Neutrophil (primary cell): ENCODE results near the gene LRRC23.

Experiments
- H3K27ac ChIP-seq: fragments of 200-600 bp; sonication (generic); 2 replicates; pipeline ENCODE4 v1.5.1; 2016; ENCODE audit warnings: mild to moderate bottlenecking, moderate library complexity
- H3K27me3 ChIP-seq: fragments of 200-600 bp; sonication (generic); 2 replicates; pipeline ENCODE4 v1.6.0; 2016; ENCODE audit warnings: mild to moderate bottlenecking
- H3K36me3 ChIP-seq: fragments of 200-600 bp; sonication (generic); 2 replicates; pipeline ENCODE4 v1.5.1; 2017
- H3K4me1 ChIP-seq, 2 experiments: fragments of 200-600 bp in 1 of 2; sonication (generic) in 1 of 2; 1 replicate in 1 of 2; 2 replicates in 1 of 2; pipeline versions ENCODE4 v1.5.1 to v1.6.1; 2013 to 2016; ENCODE audit warnings: low read depth in 1 of 2, low read length in 1 of 2, mild to moderate bottlenecking in 1 of 2, moderate library complexity in 1 of 2; ENCODE audit not compliant: control insufficient read depth in 1 of 2, insufficient read depth in 1 of 2
- H3K4me3 ChIP-seq, 2 experiments: fragments of 200-600 bp in 1 of 2; sonication (generic) in 1 of 2; 1 replicate in 1 of 2; 2 replicates in 1 of 2; pipeline ENCODE4 v1.5.1; 2013 to 2016; ENCODE audit warnings: low read depth in 1 of 2, low read length in 1 of 2, mild to moderate bottlenecking in 1 of 2, moderate library complexity in 1 of 2
- H3K9me3 ChIP-seq: fragments of 200-600 bp; sonication (generic); 2 replicates; pipeline ENCODE4 v1.5.1; 2016
- CTCF ChIP-seq: fragments of 200-600 bp; sonication (generic); IDR thresholded peaks from 2 replicates; pipeline ENCODE4 v1.5.1; 2016; ENCODE audit warnings: antibody characterized with exemption

LRRC23 gene

GRCh38 chr12:6946920-6947374 is 42.3 kb downstream of the LRRC23 start:
- H3K27me3 ChIP-seq = no peaks in the 10 kb centered on the region
- H3K4me3 ChIP-seq = peak overlapping the region; percentile 68 to 69
- peaks cover 78 to 81% of the 10 kb centered on the region in 2 experiments for H3K4me1 ChIP-seq
- H3K36me3 ChIP-seq = peaks cover 3% of the 10 kb centered on the region
- no peaks in the 10 kb centered on the region for H3K9me3 ChIP-seq
- peak overlapping the region; percentile 93 for H3K27ac ChIP-seq
- no peak for TF ChIP-seq CTCF

- peak overlapping the region in 1 of 2 experiments; percentile 69 for H3K4me3 ChIP-seq
- peaks cover 78 to 83% of the 10 kb centered on the region in 2 experiments for H3K4me1 ChIP-seq
- H3K9me3 ChIP-seq = no peaks in the 10 kb centered on the region
- peaks cover 10% of the 10 kb centered on the region for H3K36me3 ChIP-seq
- H3K27me3 ChIP-seq = no peaks in the 10 kb centered on the region
- peak overlapping the region; percentile 93 for H3K27ac ChIP-seq
- TF ChIP-seq CTCF = no peak
These were observed 43.0 kb downstream of the LRRC23 start for GRCh38 chr12:6947615-6948014.

- Histone ChIP-seq H3K27ac (peak overlapping the region; percentile 99), H3K27me3 (no peaks in the 10 kb centered on the region), H3K4me3 (no peak overlapping the region), H3K4me1 (peaks cover 66 to 85% of the 10 kb centered on the region in 2 experiments), H3K9me3 (no peaks in the 10 kb centered on the region), H3K36me3 (peaks cover 17% of the 10 kb centered on the region)
- peak; percentile 38 for TF ChIP-seq CTCF
These were observed 44.4 kb downstream of the LRRC23 start for GRCh38 chr12:6948873-6949594.

GRCh38 chr12:6950401-6950801 is 45.8 kb downstream of the LRRC23 start:
- Histone ChIP-seq H3K9me3 (no peaks in the 10 kb centered on the region), H3K4me1 (peaks cover 66 to 85% of the 10 kb centered on the region in 2 experiments), H3K27ac (peak overlapping the region; percentile 99), H3K36me3 (peaks cover 31% of the 10 kb centered on the region), H3K27me3 (no peaks in the 10 kb centered on the region), H3K4me3 (peak overlapping the region; percentile 88 to 97)
- peak; percentile 58 for TF ChIP-seq CTCF

- Histone ChIP-seq H3K4me1 (peaks cover 66 to 85% of the 10 kb centered on the region in 2 experiments), H3K9me3 (no peaks in the 10 kb centered on the region), H3K27ac (peak within 1 kb of the TSS; percentile 99), H3K4me3 (peak within 1 kb of the TSS; percentile 88 to 97), H3K36me3 (peaks cover 36% of the 10 kb centered on the region), H3K27me3 (no peaks in the 10 kb centered on the region)
- TF ChIP-seq CTCF = peak; percentile 51
These were observed 46.4 kb downstream of the LRRC23 start, which contains the start of gene PTPN6 for GRCh38 chr12:6950811-6951540. PTPN6 (plus strand) TSS chr12:6951356; CDS start chr12:6951513, 157 bp downstream.
